Hepatocyte (in vitro differentiated cells): ENCODE results near the gene DESI1.

Experiments used
- EZH2 ChIP-seq: fragments of 200-600 bp; sonication (generic); IDR thresholded peaks from 2 replicates; pipeline ENCODE4 v1.6.1; 2016; ENCODE audit warnings: antibody characterized with exemption, mild to moderate bottlenecking, borderline replicate concordance
- EZH2phosphoT487 ChIP-seq: fragments of 200-600 bp; sonication (generic); IDR thresholded peaks from one replicate; pipeline ENCODE4 v1.6.1; 2018; ENCODE audit warnings: antibody characterized with exemption, mild to moderate bottlenecking, low read depth, moderate library complexity; ENCODE audit not compliant: unreplicated experiment, severe bottlenecking
- TF ChIP-seq, protein P1 (sequence below): fragments of 200-600 bp; sonication (generic); IDR thresholded peaks from 2 replicates; pipeline ENCODE4 v1.5.1; 2016; ENCODE audit warnings: antibody characterized with exemption, mild to moderate bottlenecking; ENCODE audit not compliant: poor library complexity

DNA sequence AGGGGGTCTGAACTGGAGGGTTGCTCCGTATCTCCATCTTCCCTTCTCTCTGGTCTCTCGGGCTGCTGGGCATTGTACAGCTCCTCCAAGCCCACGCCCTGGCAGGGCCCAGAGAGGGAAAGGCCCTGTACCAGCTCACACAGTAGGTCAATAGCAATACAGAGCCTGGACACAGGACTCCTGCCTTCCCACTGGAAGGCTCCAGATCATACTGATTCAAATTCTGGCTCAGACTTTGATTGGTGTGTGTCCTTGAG, 53.4 kb downstream of the DESI1 start:
- TF ChIP-seq, protein P1, sequence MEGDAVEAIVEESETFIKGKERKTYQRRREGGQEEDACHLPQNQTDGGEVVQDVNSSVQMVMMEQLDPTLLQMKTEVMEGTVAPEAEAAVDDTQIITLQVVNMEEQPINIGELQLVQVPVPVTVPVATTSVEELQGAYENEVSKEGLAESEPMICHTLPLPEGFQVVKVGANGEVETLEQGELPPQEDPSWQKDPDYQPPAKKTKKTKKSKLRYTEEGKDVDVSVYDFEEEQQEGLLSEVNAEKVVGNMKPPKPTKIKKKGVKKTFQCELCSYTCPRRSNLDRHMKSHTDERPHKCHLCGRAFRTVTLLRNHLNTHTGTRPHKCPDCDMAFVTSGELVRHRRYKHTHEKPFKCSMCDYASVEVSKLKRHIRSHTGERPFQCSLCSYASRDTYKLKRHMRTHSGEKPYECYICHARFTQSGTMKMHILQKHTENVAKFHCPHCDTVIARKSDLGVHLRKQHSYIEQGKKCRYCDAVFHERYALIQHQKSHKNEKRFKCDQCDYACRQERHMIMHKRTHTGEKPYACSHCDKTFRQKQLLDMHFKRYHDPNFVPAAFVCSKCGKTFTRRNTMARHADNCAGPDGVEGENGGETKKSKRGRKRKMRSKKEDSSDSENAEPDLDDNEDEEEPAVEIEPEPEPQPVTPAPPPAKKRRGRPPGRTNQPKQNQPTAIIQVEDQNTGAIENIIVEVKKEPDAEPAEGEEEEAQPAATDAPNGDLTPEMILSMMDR, result no peak
- no peak for TF ChIP-seq EZH2
- no peak for TF ChIP-seq EZH2phosphoT487
